GM10266 (cell line): ENCODE results near the gene SAMSN1.
"Not testable (repeated sequence)": the region's sequence is repeated elsewhere in the genome, so short reads cannot be mapped to it uniquely, and the experiment has no call there.

Experiments
- DNase-seq: peaks from one replicate; pipeline ENCODE4 v3.0.0; 2012; ENCODE audit errors: extremely low spot score
- TF ChIP-seq, protein P1 (sequence below): IDR thresholded peaks from 2 replicates; pipeline ENCODE4 v1.5.1; 2012; ENCODE audit warnings: mild to moderate bottlenecking, low read depth; ENCODE audit not compliant: control insufficient read depth, insufficient read depth; ENCODE audit errors: missing control alignments

SAMSN1 gene

DNA sequence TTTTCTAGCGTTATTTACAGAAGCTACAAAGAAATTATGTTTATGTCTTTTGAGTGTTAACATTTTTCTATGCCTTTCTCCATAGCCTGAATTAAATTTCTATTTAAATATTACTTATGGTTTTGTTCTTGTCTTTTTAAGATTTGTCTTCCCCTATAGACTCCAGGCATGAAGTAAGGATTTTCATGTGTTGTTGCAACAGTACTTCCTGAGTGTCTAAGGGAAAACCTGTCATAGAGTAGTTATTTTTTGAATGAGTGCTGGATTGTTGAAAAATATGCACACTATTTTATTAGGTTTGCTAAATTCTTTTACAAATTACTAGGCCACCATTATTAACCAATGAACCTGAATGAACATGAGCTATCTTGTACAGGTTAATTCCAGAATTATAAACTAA, 27.1 kb downstream of the SAMSN1 start:
- TF ChIP-seq, protein P1, sequence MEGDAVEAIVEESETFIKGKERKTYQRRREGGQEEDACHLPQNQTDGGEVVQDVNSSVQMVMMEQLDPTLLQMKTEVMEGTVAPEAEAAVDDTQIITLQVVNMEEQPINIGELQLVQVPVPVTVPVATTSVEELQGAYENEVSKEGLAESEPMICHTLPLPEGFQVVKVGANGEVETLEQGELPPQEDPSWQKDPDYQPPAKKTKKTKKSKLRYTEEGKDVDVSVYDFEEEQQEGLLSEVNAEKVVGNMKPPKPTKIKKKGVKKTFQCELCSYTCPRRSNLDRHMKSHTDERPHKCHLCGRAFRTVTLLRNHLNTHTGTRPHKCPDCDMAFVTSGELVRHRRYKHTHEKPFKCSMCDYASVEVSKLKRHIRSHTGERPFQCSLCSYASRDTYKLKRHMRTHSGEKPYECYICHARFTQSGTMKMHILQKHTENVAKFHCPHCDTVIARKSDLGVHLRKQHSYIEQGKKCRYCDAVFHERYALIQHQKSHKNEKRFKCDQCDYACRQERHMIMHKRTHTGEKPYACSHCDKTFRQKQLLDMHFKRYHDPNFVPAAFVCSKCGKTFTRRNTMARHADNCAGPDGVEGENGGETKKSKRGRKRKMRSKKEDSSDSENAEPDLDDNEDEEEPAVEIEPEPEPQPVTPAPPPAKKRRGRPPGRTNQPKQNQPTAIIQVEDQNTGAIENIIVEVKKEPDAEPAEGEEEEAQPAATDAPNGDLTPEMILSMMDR = no peak
- no peak for DNase-seq

DNA sequence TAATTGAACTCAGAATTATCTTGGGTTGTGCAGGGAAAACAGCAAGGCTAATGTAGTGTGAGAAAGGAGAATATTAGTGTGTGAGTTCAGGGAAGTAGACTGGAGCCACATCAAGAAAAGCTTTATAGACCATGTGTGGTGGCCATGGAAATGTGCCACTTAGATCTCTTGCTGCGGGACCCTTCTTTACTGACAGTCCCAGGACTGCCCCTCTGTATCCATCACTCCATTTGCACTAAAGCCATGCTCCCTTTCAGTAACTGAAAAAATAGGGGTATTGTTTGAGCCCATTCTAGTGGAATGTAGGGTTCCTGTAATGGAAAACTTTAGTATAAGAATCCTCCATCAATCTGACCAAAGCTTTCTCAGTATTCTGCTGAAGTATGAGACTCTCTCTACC, 32.3 kb downstream of the SAMSN1 start:
- no peak for DNase-seq
- TF ChIP-seq, protein P1 = no peak

DNA sequence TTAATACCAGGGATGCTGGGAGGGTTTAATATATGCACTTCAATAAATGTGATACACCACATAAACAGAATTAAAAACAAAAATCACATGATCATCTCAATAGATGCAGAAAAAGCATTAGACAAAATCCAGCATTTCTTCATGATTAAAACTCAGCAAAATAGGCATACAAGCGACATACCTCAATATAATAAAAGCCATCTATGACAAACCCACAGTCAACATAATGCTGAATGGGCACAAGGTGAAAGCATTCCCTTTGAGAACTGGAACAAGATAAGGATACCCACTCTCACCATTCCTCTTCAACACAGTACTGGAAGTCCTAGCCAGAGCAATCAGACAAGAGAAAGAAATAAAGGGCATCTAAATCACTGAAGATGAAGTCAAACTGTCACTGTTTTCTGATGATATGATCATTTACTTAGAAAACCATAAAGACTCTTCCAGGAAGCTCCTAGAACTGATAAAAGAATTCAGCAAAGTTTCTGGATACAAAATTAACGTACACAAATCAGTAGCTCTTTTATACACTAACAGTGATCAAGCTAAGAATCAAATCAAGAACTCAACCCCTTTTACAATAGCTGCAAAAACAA, 39.2 kb downstream of the SAMSN1 start:
- DNase-seq = not testable (repeated sequence)

DNA sequence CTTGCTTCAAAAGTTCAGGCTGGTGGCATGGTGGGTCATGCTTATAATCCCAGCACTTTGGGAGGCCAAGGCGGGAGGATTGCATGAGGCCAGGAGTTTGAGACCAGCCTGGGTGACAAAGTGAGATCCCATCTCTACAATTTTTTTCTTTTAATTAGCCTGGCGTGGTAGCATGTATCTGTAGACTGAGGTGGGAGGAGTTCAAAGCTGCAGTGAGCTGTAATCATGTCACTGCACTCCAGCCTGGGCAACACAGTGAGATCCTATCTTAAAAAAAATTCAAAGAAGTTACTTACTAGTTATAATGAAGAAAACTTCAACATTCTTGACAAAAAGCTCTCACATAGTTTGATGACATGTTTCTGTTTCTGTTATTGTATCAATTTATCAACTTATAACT, 45.2 kb downstream of the SAMSN1 start:
- DNase-seq = no peak
- TF ChIP-seq, protein P1 = no peak

DNA sequence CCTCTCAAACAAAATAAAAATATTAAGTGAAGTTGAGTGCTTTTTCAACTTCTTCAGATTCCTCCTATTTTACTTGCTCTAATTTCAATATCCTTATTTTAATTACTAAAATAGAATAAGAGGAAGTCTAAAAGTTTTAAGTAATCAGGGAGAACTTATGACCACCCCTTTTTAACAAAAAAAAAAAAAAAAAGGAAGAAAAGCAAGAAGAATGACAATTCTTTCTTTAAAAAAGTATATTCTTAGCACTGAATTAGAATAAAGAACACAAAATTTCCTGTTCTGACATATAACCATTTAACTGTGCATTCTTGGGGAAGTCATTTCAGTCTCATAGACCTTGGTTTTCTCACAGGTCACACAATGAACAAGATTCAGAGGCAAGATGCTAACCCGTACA, 46.8 kb downstream of the SAMSN1 start:
- DNase-seq = no peak
- TF ChIP-seq, protein P1 = no peak

DNA sequence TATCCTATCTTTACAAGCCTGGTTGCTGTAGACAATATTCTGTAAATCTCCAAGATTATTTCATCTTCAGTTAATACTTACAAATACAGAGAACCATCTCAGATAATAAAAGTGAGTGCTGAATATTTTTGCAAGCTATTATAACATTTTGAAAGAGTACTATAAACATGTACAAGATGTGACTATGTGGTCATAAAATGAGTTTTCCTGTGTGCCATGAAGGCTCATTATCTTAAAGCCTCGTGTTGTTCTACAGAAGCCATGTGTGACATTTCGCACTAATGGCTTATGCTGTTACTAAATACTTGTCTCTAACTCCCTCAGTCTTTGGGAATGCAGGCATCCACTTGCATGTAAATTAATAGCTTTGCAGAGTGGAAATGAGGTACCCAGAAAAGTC, 48.3 kb downstream of the SAMSN1 start:
- TF ChIP-seq, protein P1 = no peak
- no peak for DNase-seq

DNA sequence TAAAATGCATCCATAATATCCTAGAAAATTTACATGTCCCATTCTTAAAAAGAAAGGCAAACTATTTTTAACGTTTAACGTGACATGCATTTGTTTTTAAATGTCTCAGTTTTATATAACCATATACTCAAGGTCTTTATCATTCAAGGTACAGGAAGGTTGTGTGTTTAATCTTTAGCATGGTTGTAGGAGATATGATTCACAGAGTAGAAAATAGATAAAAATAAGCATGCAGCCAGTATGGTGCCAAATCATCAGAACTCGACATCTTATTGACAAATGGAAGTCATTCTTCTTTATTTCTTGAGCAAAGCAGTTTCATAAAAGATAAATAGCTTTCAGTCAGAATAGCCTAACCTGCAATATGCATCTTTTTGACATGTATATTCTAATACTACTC, 51.0 kb downstream of the SAMSN1 start:
- TF ChIP-seq, protein P1 = no peak
- no peak for DNase-seq

DNA sequence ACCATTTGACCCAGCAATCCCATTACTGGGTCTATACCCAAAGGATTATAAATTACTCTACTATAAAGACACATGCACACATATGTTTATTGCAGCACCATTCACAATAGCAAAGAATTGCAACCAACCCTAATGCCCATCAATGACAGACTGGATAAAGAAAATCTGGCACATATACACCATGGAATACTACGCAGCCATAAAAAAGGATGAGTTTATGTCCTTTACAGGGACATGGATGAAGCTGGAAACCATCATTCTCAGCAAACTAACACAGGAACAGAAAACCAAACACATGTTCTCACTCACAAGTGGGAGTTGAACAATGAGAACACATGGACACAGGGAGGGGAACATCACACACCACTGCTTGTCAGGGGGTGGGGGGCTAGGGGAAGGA, 51.9 kb downstream of the SAMSN1 start:
- not testable (repeated sequence) for DNase-seq
